ENCODE results near the gene MRPL9. TPM values are rescaled to one million over a fixed set of nuclear protein-coding genes. Genes with fewer than 3 reads are reported as not detected.

The MRPL9 gene
- total and polyA plus RNA-seq, 2 experiments from 2014 or later = 89.0 to 126 TPM

GRCh38 chr1:151720554-151720953 is 42.7 kb downstream of the MRPL9 start:
- no peak for TF ChIP-seq CREB1 (CRISPR knock-in tag; IDR thresholded peaks at IDR 0.05; ENCODE audit: low read depth)
- TF ChIP-seq, protein P1, sequence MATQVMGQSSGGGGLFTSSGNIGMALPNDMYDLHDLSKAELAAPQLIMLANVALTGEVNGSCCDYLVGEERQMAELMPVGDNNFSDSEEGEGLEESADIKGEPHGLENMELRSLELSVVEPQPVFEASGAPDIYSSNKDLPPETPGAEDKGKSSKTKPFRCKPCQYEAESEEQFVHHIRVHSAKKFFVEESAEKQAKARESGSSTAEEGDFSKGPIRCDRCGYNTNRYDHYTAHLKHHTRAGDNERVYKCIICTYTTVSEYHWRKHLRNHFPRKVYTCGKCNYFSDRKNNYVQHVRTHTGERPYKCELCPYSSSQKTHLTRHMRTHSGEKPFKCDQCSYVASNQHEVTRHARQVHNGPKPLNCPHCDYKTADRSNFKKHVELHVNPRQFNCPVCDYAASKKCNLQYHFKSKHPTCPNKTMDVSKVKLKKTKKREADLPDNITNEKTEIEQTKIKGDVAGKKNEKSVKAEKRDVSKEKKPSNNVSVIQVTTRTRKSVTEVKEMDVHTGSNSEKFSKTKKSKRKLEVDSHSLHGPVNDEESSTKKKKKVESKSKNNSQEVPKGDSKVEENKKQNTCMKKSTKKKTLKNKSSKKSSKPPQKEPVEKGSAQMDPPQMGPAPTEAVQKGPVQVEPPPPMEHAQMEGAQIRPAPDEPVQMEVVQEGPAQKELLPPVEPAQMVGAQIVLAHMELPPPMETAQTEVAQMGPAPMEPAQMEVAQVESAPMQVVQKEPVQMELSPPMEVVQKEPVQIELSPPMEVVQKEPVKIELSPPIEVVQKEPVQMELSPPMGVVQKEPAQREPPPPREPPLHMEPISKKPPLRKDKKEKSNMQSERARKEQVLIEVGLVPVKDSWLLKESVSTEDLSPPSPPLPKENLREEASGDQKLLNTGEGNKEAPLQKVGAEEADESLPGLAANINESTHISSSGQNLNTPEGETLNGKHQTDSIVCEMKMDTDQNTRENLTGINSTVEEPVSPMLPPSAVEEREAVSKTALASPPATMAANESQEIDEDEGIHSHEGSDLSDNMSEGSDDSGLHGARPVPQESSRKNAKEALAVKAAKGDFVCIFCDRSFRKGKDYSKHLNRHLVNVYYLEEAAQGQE (IDR thresholded peaks at IDR 0.05; ENCODE audit: unreplicated experiment) = no peak
- TF ChIP-seq EZH2phosphoT487 (IDR thresholded peaks at IDR 0.05; ENCODE audit: unreplicated experiment) = no peak
- no peak for TF ChIP-seq NANOG (IDR thresholded peaks at IDR 0.05; ENCODE audit: borderline replicate concordance)
- no peak for TF ChIP-seq ZNF331 (CRISPR knock-in tag; IDR thresholded peaks at IDR 0.05; ENCODE audit: low read depth)
- TF ChIP-seq ETS1 (IDR thresholded peaks at IDR 0.05) = no peak
- TF ChIP-seq JUNB (IDR thresholded peaks at IDR 0.05; ENCODE audit: unreplicated experiment) = no peak
- no peak for TF ChIP-seq POLR2AphosphoS5 (IDR thresholded peaks at IDR 0.05; ENCODE audit: low read depth)
- no peak for TF ChIP-seq ZNF462 (CRISPR knock-in tag; IDR thresholded peaks at IDR 0.05)
- TF ChIP-seq EZH2 (IDR thresholded peaks at IDR 0.05; ENCODE audit: low read depth, unreplicated experiment) = no peak
- TF ChIP-seq, protein P2, sequence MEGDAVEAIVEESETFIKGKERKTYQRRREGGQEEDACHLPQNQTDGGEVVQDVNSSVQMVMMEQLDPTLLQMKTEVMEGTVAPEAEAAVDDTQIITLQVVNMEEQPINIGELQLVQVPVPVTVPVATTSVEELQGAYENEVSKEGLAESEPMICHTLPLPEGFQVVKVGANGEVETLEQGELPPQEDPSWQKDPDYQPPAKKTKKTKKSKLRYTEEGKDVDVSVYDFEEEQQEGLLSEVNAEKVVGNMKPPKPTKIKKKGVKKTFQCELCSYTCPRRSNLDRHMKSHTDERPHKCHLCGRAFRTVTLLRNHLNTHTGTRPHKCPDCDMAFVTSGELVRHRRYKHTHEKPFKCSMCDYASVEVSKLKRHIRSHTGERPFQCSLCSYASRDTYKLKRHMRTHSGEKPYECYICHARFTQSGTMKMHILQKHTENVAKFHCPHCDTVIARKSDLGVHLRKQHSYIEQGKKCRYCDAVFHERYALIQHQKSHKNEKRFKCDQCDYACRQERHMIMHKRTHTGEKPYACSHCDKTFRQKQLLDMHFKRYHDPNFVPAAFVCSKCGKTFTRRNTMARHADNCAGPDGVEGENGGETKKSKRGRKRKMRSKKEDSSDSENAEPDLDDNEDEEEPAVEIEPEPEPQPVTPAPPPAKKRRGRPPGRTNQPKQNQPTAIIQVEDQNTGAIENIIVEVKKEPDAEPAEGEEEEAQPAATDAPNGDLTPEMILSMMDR (conservative IDR thresholded peaks at IDR 0.05; ENCODE audit: low read depth in 2 of 2) = no peak
- TF ChIP-seq ZNF114 (CRISPR knock-in tag; IDR thresholded peaks at IDR 0.05) = no peak
- TF ChIP-seq STAT1 (IDR thresholded peaks at IDR 0.05; ENCODE audit: unreplicated experiment) = no peak
- H3K9me3 Mint-ChIP-seq = no peaks in the 10 kb centered on the region
- Histone ChIP-seq H4K20me1 (replicated peaks; ENCODE audit: insufficient read depth) (0 out of 2 replicates have a peak, but pooled peaks cover 2% of the 10 kb centered on the region), H3K36me3 (ENCODE audit: insufficient read depth) (no peaks in the 10 kb centered on the region), H3K27ac (ENCODE audit: low read depth) (no peak overlapping the region), H3K27me3 (ENCODE audit: insufficient read depth) (peaks cover 62% of the 10 kb centered on the region), H3K4me3 (peak overlapping the region; percentile 87), H3F3A (replicated peaks; ENCODE audit: low read depth) (no peaks in the 10 kb centered on the region), H3K79me2 (replicated peaks; ENCODE audit: insufficient read depth) (no peaks in the 10 kb centered on the region), H3K4me1 (ENCODE audit: insufficient read depth) (peaks cover 26% of the 10 kb centered on the region), H2AFZ (0 out of 2 replicates have a peak overlapping the region, but pooled peaks have one; percentile 95), H3K9me2 (ENCODE audit: insufficient read depth) (no peaks in the 10 kb centered on the region), H3K4me2 (peak overlapping the region; percentile 93)
- H3K27me3 Mint-ChIP-seq (ENCODE audit: insufficient read depth, low read depth, poor library complexity) = peaks cover 37% of the 10 kb centered on the region
- DNase-seq (ENCODE audit: low spot score) (no peak), ATAC-seq (no peak)
- H3K36me3 Mint-ChIP-seq (ENCODE audit: low read depth) = no peaks in the 10 kb centered on the region
- peak overlapping the region; percentile 62 for H3K4me3 Mint-ChIP-seq
- H3K4me1 Mint-ChIP-seq = peaks cover 33% of the 10 kb centered on the region
- no peak overlapping the region for H3K27ac Mint-ChIP-seq
